SK-N-SH treated with all-trans-retinoic acid at 6 μM for 48 hours (cell line): ENCODE data around the gene EMC6.

ENCODE experiments used
- ARNTL ChIP-seq: fragments of 450-650 bp; formaldehyde crosslinking; IDR thresholded peaks from 2 replicates; pipeline ENCODE4 v1.5.0; 2020; ENCODE audit warnings: low read depth, mild to moderate bottlenecking, moderate library complexity, borderline replicate concordance
- CSDC2 ChIP-seq: fragments of 250-450 bp; sonication (Bioruptor Pico); IDR thresholded peaks from 2 replicates; pipeline ENCODE4 v1.5.0; 2020; ENCODE audit warnings: mild to moderate bottlenecking, moderate library complexity
- CSRNP3 ChIP-seq: fragments of 250-450 bp; sonication (Bioruptor Pico); IDR thresholded peaks from 2 replicates; pipeline ENCODE4 v1.5.1; 2021; ENCODE audit warnings: mild to moderate bottlenecking, moderate library complexity
- ESRRG ChIP-seq: fragments of 250-450 bp; sonication (Bioruptor Pico); IDR thresholded peaks from 2 replicates; pipeline ENCODE4 v1.6.1; 2021; ENCODE audit warnings: mild to moderate bottlenecking
- PATZ1 ChIP-seq: fragments of 250-450 bp; sonication (Bioruptor Pico); IDR thresholded peaks from 2 replicates; pipeline ENCODE4 v1.8.0; 2020; ENCODE audit warnings: mild to moderate bottlenecking, moderate library complexity, borderline replicate concordance
- POU6F1 ChIP-seq: fragments of 250-450 bp; sonication (Bioruptor Pico); IDR thresholded peaks from 2 replicates; pipeline ENCODE4 v1.8.0; 2021; ENCODE audit warnings: low read depth, mild to moderate bottlenecking, moderate library complexity, borderline replicate concordance
- RARB ChIP-seq: fragments of 250-450 bp; sonication (Bioruptor Pico); IDR thresholded peaks from 2 replicates; pipeline ENCODE4 v1.8.0; 2021; ENCODE audit warnings: mild to moderate bottlenecking, moderate library complexity
- SNAI2 ChIP-seq: fragments of 250-450 bp; sonication (Bioruptor Pico); IDR thresholded peaks from 2 replicates; pipeline ENCODE4 v1.5.0; 2020; ENCODE audit warnings: mild to moderate bottlenecking, moderate library complexity
- TCF4 ChIP-seq: fragments of 250-450 bp; sonication (Bioruptor Pico); IDR thresholded peaks from 2 replicates; pipeline ENCODE4 v1.8.0; 2021; ENCODE audit warnings: mild to moderate bottlenecking, moderate library complexity, borderline replicate concordance
- ZC3H10 ChIP-seq: fragments of 250-450 bp; sonication (Bioruptor Pico); IDR thresholded peaks from 2 replicates; pipeline ENCODE4 v1.5.1; 2021; ENCODE audit warnings: mild to moderate bottlenecking, moderate library complexity
- ZFP3 ChIP-seq: fragments of 250-450 bp; sonication (Bioruptor Pico); IDR thresholded peaks from 2 replicates; pipeline ENCODE4 v1.5.0; 2020; ENCODE audit warnings: mild to moderate bottlenecking, moderate library complexity
- ZFP30 ChIP-seq: fragments of 450-650 bp; formaldehyde crosslinking; IDR thresholded peaks from 2 replicates; pipeline ENCODE4 v1.5.0; 2022; ENCODE audit warnings: mild to moderate bottlenecking, moderate library complexity
- ZNF70 ChIP-seq: fragments of 450-650 bp; formaldehyde crosslinking; IDR thresholded peaks from 2 replicates; pipeline ENCODE4 v1.5.0; 2020; ENCODE audit warnings: mild to moderate bottlenecking, moderate library complexity

DNA sequence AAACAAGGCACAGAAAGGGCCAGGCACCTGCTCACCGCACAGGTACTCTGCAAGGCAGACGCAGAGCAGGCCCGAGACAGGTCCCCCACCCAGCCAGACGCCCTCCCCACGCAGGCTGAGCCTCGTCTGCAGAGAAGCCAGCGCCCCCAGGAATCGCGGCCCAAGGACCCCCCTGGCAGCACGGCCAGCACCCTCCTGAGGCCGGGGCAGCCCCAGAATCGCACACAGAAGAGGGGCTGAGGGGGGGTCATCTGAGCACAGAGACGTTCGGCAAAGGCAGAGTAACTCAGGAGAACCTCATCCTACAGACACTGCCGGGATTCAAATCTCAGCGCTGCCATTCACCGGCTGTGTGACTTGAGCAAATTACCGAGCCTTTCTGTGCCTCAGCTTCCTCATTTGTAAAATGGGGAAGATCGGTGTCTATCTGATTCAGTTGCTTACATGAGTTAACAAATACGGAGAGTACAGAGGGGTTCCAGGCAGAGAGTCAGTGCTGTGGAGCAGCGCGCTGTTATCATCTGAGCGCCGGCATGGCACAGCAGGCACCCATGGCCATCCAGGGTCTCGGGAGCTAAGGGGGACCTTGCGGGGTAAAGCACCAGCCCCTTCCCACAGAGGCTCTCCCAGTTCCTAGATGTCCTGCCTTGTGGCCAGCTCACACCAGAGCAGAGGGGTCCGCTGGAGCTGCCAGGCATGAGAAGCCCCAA lies 10.4 kb downstream of the EMC6 start:
- TF ChIP-seq PATZ1 (CRISPR knock-in tag): no peak
- TF ChIP-seq ZFP3 (CRISPR knock-in tag): no peak
- no peak for TF ChIP-seq ZFP30 (CRISPR knock-in tag)
- TF ChIP-seq ARNTL (CRISPR knock-in tag): no peak
- no peak for TF ChIP-seq CSDC2 (CRISPR knock-in tag)
- no peak for TF ChIP-seq ESRRG (CRISPR knock-in tag)
- TF ChIP-seq POU6F1 (CRISPR knock-in tag): no peak
- TF ChIP-seq CSRNP3 (CRISPR knock-in tag): no peak
- no peak for TF ChIP-seq ZNF70 (CRISPR knock-in tag)
- TF ChIP-seq SNAI2 (CRISPR knock-in tag): no peak
- no peak for TF ChIP-seq ZC3H10 (CRISPR knock-in tag)
- TF ChIP-seq TCF4: no peak
- TF ChIP-seq RARB (CRISPR knock-in tag): no peak
